ENCODE measurements around the gene ASB3.

GRCh38 chr2:53697092-53697491, 89.7 kb downstream of the ASB3 start:
- TF ChIP-seq CTCF (conservative IDR thresholded peaks at IDR 0.05; ENCODE audit: low read length), result no peak
- TF ChIP-seq EZH2phosphoT487 (IDR thresholded peaks at IDR 0.05; ENCODE audit: borderline replicate concordance), result no peak
